Stomach (tissue), 9 donors: Measurements from ENCODE around the gene MKRN2OS. TPM values are rescaled to one million over a fixed set of nuclear protein-coding genes. Genes with fewer than 3 reads are reported as not detected.

Experiments used
- DNase-seq, 2 donors: peaks; one replicate each; pipeline versions ENCODE4 v3.0.0 to v3.0.0-alpha.2; 2013 to 2019
- H3K27ac ChIP-seq, 5 donors: fragments of 200-600 bp in 4 of 5; sonication (generic) in 4 of 5; one replicate each; pipeline ENCODE4 v1.5.1; 2013 to 2019; ENCODE audit warnings: mild to moderate bottlenecking in 1 of 5, moderate library complexity in 1 of 5
- H3K27me3 ChIP-seq, 3 donors: fragments of 200-600 bp; sonication (generic); one replicate each; pipeline ENCODE4 v1.5.1; 2017 to 2019; ENCODE audit warnings: mixed run types in 1 of 3
- H3K36me3 ChIP-seq, 4 donors: fragments of 200-600 bp; sonication (generic); 1 replicate in 3 of 4; 2 replicates in 1 of 4; pipeline ENCODE4 v1.5.1; 2016 to 2019
- H3K4me1 ChIP-seq, 4 donors: fragments of 200-600 bp; sonication (generic); one replicate each; pipeline ENCODE4 v1.5.1; 2016 to 2019
- H3K4me3 ChIP-seq, 4 donors: fragments of 200-600 bp; sonication (generic) in 3 of 4; one replicate each; pipeline ENCODE4 v1.5.1; 2016 to 2019; ENCODE audit warnings: mild to moderate bottlenecking in 1 of 4
- H3K9me3 ChIP-seq, 4 donors: fragments of 200-600 bp; sonication (generic); one replicate each; pipeline ENCODE4 v1.5.1; 2016 to 2019
- EP300 ChIP-seq: sonication (generic); formaldehyde crosslinking; IDR thresholded peaks from one replicate; pipeline ENCODE4 v1.6.1; 2017; ENCODE audit warnings: antibody characterized with exemption
- POLR2A ChIP-seq, 4 donors: fragments of 450-650 bp; IDR thresholded peaks; one replicate each; pipeline ENCODE4 v1.6.1; 2016; ENCODE audit warnings: antibody characterized with exemption in 4 of 4, control low read depth in 2 of 4, mild to moderate bottlenecking in 1 of 4, moderate library complexity in 1 of 4
- POLR2AphosphoS5 ChIP-seq, 3 donors: sonication (generic); formaldehyde crosslinking; IDR thresholded peaks; one replicate each; pipeline ENCODE4 v1.6.1; 2016; ENCODE audit warnings: antibody characterized with exemption in 3 of 3
- WGBS, 5 donors: extraction: QIAGEN DNeasy Blood & Tissue Kit in 3 of 5; methylation state at CpG; one replicate each; pipeline versions ENCODE4 v1.1.5 to v1.1.7; 2013 to 2018; 5-methylcytosine and 5-hydroxymethylcytosine counted together
- intact Hi-C: fragments of 100-400 bp; cut with DNase I; formaldehyde crosslinking; loops from one replicate; pipeline ENCODE4 v1.15.1; 2023; ENCODE audit warnings: low total_unique reads
- polyA plus RNA-seq, 3 donors: library from polyadenylated mRNA; stranded (reverse); fragments of 200-250 nt; gene quantifications; one replicate each; pipeline ENCODE4 v1.2.3, GENCODE V29; 2013
- total RNA-seq, 5 donors: library from RNA; depleted of rRNA; stranded (reverse); fragments of >200 nt; gene quantifications; one replicate each; pipeline versions ENCODE4 v1.1.0 to v1.2.3, GENCODE V29; 2014 to 2016
- TF ChIP-seq, protein P1 (sequence below), 7 experiments: fragments of 450-650 bp in 4 of 7; fragments of 200-600 bp in 3 of 7; sonication (generic) in 3 of 7; IDR thresholded peaks; one replicate each; pipeline ENCODE4 v1.5.1; 2016 to 2019; ENCODE audit warnings: antibody characterized with exemption in 7 of 7, control low read depth in 2 of 7, mild to moderate bottlenecking in 1 of 7
- donor health status: healthy with polysubstance abuse.
- donor health status: Bipolar disorder and iron deficiency.
- donor health status: healthy.

The MKRN2OS gene
- total and polyA plus RNA-seq, 8 donors: 3.1 to 11.0 (median 4.3) TPM; not detected in 4

DNA sequence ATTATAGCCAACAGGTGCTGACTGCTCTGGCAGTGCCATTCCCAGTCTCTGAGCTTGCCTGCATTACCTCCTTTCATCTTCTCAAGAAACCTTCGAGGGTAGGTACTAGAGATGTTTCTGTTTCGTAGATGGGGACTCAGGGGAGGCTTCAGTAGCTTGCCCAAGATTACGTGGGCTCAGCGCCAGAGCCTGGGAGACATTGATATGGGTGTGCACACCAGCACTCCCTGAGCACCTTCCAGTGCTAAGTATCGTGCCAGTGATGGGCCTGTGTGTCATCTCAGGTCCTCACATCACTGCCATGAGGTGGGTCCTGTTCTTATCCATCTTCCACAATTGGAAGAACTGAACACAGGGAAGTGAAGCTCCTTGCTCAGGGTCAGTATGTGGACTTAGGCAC is 45.8 kb downstream of the MKRN2OS start:
- Histone ChIP-seq H3K27me3 (no peaks in the 10 kb centered on the region), H3K9me3 (no peaks in the 10 kb centered on the region), H3K36me3 (peaks cover 59 to 96% (median 93%) of the 10 kb centered on the region in 4 donors), H3K4me1 (peaks cover 0 to 4% (median 0%) of the 10 kb centered on the region in 4 donors), H3K27ac (no peak overlapping the region), H3K4me3 (no peak overlapping the region)
- intact Hi-C loops: no loop called here
- TF ChIP-seq EP300 (no peak), POLR2AphosphoS5 (IDR thresholded peaks at IDR 0.05) (no peak), POLR2A (IDR thresholded peaks at IDR 0.05) (no peak)
- TF ChIP-seq, protein P1, sequence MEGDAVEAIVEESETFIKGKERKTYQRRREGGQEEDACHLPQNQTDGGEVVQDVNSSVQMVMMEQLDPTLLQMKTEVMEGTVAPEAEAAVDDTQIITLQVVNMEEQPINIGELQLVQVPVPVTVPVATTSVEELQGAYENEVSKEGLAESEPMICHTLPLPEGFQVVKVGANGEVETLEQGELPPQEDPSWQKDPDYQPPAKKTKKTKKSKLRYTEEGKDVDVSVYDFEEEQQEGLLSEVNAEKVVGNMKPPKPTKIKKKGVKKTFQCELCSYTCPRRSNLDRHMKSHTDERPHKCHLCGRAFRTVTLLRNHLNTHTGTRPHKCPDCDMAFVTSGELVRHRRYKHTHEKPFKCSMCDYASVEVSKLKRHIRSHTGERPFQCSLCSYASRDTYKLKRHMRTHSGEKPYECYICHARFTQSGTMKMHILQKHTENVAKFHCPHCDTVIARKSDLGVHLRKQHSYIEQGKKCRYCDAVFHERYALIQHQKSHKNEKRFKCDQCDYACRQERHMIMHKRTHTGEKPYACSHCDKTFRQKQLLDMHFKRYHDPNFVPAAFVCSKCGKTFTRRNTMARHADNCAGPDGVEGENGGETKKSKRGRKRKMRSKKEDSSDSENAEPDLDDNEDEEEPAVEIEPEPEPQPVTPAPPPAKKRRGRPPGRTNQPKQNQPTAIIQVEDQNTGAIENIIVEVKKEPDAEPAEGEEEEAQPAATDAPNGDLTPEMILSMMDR (IDR thresholded peaks at IDR 0.05): no peak
- DNase-seq: no peak
- WGBS, 5 donors: 78 to 89% (median 87%) methylated on average over 4 to 5 of the region's 5 CpGs

DNA sequence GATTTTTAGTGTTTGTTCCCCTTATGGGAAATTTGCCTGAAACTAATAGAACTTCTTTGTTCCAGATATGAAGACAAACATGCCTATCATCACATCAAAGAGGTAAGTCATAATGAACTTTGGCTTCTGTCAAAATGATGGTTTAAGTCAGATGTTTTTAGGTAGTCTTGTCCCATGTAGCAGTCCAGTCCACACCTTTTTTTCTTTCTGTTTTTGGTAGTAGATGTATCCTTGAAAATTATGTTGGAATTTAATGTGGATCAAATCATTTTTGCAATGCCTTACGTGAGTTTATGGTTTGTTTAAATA is 48.9 kb downstream of the MKRN2OS start:
- intact Hi-C loops: no loop called here

DNA sequence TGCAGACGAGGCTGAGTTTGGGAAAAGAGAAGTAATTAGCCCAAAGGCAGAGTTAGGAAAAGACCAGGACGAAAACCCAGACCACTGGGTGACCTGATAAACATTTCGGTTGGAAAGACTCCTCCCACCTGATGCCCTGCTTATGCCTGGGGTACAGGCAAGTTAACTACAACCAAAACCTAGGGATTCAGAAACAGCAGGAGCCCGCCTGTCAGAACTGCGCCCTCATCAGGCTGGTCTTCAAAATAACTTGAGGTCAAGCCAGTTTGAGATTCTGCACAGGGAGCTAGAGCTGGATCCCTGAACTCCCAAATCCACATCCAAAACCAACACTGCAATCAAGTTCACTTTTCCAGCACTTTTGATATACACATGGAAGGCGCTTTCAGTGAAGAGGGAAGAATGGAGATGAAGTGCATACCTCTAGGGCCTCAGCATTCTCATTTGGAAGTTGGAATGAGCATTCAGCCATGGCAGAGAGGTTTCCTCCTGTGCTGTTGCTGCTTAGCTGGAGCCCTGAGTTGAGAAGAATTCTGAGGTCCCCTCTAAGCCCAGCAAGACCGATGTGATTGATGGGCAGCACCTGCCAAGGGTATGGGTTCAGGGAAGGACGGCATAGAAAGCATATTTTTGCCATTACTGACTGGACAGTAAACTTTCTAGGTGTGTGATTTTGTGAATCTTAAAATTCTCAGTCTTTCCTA is 49.4 kb downstream of the MKRN2OS start:
- Histone ChIP-seq H3K27me3 (no peaks in the 10 kb centered on the region), H3K36me3 (peaks cover 48 to 99% (median 92%) of the 10 kb centered on the region in 4 donors), H3K4me1 (no peaks in the 10 kb centered on the region), H3K9me3 (no peaks in the 10 kb centered on the region), H3K4me3 (no peak overlapping the region), H3K27ac (no peak overlapping the region)
- 87 to 95% (median 91%) methylated on average over 8 of the region's 8 CpGs for WGBS, 5 donors
- TF ChIP-seq POLR2AphosphoS5 (IDR thresholded peaks at IDR 0.05) (no peak), POLR2A (IDR thresholded peaks at IDR 0.05) (no peak), EP300 (no peak)
- TF ChIP-seq, protein P1 (IDR thresholded peaks at IDR 0.05): no peak
- intact Hi-C loops: no loop called here
- DNase-seq: no peak

More for the DNA sequence above, 48.9 kb downstream of the MKRN2OS start:
- Histone ChIP-seq H3K27ac (no peak overlapping the region), H3K27me3 (no peaks in the 10 kb centered on the region), H3K4me3 (no peak overlapping the region), H3K9me3 (no peaks in the 10 kb centered on the region), H3K36me3 (peaks cover 48 to 99% (median 94%) of the 10 kb centered on the region in 4 donors), H3K4me1 (peaks cover 0 to 4% (median 0%) of the 10 kb centered on the region in 4 donors)
- TF ChIP-seq EP300 (no peak), POLR2AphosphoS5 (IDR thresholded peaks at IDR 0.05) (no peak)
- 82 to 94% (median 86%) methylated on average over 1 of the region's 1 CpG for WGBS, 5 donors
- no peak for DNase-seq

DNA sequence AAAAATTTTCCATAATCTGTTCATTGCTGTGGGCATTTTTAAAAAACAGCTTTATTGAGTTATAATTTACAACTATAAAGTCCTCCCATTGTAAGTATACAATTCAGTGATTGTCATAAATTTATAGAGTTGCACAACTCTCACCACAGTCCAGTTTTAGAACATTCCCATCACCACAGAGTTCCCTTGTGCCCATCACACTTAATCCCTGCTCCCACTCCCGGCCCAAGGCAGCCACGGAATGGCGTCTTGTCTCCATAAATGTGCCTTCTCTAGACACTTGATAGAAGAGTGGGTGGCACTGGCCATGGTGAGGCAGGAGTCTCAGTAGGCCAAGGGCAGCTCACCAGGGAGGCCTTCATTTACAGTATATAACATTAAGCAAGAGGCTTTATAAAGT is 54.8 kb downstream of the MKRN2OS start:
- no peak overlapping the region for H3K27ac ChIP-seq
- TF ChIP-seq POLR2A (IDR thresholded peaks at IDR 0.05) (no peak), POLR2AphosphoS5 (IDR thresholded peaks at IDR 0.05) (no peak), EP300 (no peak)
- TF ChIP-seq, protein P1 (IDR thresholded peaks at IDR 0.05): no peak
- no peaks in the 10 kb centered on the region for H3K9me3 ChIP-seq
- no peak overlapping the region for H3K4me3 ChIP-seq
- peaks cover 11 to 67% (median 53%) of the 10 kb centered on the region in 4 donors for H3K36me3 ChIP-seq
- peaks cover 0 to 11% (median 5%) of the 10 kb centered on the region in 4 donors for H3K4me1 ChIP-seq
- H3K27me3 ChIP-seq: no peaks in the 10 kb centered on the region
- 89 to 100% (median 95%) methylated on average over 3 of the region's 3 CpGs for WGBS, 5 donors
- no peak for DNase-seq
- intact Hi-C loops: no loop called here

DNA sequence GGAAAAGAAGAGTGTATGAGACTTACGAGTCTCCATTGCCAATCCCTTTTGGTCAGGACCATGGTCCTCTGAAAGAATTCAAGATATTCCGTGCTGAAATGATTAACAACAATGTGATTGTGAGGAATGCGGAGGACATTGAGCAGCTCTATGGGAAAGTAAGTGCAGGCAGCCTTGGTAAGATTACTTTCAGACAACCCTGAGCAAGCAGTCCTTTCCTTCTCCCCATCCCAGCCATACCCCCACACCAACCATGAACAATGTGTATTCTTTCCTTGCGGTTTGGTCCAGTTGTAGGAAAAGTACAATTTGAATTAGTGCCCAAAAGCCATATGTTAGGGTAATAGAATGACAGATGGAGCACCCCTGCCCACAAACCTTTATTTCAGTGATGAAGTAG is 55.5 kb downstream of the MKRN2OS start:
- intact Hi-C loops: no loop called here
- no peak overlapping the region for H3K27ac ChIP-seq

More for the DNA sequence above, 55.5 kb downstream of the MKRN2OS start:
- Histone ChIP-seq H3K9me3 (no peaks in the 10 kb centered on the region), H3K4me3 (no peak overlapping the region), H3K4me1 (peaks cover 7 to 19% (median 12%) of the 10 kb centered on the region in 4 donors), H3K36me3 (peaks cover 8 to 60% (median 47%) of the 10 kb centered on the region in 4 donors), H3K27me3 (no peaks in the 10 kb centered on the region)
- no peak for DNase-seq
- TF ChIP-seq POLR2AphosphoS5 (IDR thresholded peaks at IDR 0.05) (no peak), POLR2A (IDR thresholded peaks at IDR 0.05) (no peak), EP300 (no peak)
- TF ChIP-seq, protein P1 (IDR thresholded peaks at IDR 0.05): no peak
- WGBS, 5 donors: 80 to 88% (median 85%) methylated on average over 4 of the region's 4 CpGs
